ENCODE data around the gene CFAP107.
"Not testable (repeated sequence)": the region's sequence is repeated elsewhere in the genome, so short reads cannot be mapped to it uniquely, and the experiment has no call there.

Gene CFAP107

DNA sequence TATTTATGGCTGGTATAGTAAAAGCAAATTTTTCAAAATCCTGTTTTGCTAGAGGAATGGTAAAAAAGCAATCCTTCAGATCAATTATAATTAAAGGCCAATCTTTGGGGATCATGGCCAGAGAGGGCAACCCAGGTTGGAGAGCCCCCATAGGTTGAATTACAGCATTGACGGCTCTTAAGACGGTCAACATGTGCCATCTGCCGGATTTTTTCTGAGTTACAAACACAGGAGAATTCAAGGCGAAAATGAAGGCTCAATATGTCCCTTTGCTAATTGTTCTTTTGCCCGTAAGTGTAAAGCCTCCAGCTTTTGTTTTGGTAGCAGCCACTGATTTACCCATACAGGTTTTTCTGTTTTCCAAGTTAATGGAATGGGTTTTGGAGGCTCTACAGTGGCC, 35.5 kb downstream of the CFAP107 start:
- not testable (repeated sequence) for DNase-seq

DNA sequence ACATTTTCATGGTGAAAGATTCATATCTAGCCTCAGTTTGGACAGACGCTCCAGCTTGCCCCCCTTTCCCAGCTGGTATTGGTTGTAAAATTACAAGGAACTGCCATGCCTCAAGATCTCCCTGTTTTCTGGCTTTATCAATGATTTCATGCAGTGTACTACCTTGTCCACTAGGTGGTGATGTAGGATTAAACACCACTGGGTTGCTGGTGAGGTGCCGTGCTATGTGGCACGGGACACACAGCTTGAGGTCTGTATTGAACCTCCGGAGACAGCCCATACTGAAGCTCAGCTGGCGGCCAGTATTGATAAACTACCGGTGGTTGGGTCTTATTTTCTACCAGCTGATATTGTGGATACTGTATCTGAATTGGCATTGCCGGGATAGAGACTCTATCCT, 37.8 kb downstream of the CFAP107 start:
- DNase-seq, result not testable (repeated sequence)

DNA sequence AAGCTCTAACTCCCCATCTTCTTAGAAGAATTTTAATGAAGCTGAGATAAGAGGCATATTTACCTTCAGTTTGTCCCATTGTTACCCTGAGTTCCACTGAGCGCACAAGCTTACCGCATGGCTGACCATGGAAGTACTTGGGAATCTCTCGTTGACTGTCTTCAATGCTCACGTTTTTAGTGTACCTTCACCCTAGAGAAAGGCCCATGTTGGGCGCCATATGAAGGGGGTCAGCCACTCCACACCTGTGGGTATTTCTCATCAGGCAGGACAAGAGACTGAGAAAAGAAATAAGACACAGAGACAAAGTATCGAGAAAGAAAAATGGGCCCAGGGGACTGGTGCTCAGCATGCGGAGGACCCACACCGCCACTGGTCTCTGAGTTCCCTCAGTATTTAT, 38.7 kb downstream of the CFAP107 start:
- not testable (repeated sequence) for DNase-seq

DNA sequence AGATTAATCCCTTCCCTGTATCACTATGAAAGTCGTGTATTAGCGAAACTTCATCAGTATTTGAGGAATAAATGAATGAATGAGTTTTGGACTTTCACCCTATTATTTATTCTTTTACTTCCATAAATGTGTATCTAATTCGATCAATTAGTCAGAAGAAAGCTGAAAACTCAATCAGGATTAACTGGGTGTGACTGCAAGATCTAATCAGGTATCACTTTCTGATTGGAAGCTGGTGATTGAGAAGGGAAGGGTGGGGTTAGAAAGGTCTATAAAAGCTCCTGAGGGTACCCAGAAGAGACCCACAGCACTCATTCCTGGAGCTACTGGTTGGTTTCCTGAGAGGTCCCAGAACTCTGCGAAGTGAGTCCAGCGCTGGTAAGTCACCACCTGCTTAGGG, 45.1 kb downstream of the CFAP107 start, which contains the start of gene PRAMEF1:
TSS of gene PRAMEF1 (plus strand) at position 301 of the 400 bp plus-strand sequence. CDS start 1,831 bp downstream, outside the sequence.
- DNase-seq, result not testable (repeated sequence)

DNA sequence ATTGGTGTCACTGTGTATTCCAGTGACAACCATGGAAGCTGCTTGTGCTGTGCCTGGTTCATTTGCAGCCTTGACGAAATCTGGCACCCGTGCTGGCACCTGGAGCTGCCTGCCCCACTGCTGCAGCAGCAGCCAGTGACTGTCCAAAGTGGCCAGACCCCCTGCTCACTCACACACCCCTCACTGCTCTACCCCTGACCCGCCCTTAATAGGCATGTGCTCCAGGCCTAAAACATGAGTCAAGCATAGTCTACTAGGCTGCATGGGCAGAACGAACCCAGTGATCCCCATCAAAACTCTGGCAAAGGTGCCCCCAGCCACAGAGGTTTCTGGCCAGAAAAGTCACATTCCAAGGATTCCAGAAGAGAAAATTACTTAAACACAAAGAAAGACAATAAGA, 52.9 kb downstream of the CFAP107 start:
- no peak for DNase-seq

DNA sequence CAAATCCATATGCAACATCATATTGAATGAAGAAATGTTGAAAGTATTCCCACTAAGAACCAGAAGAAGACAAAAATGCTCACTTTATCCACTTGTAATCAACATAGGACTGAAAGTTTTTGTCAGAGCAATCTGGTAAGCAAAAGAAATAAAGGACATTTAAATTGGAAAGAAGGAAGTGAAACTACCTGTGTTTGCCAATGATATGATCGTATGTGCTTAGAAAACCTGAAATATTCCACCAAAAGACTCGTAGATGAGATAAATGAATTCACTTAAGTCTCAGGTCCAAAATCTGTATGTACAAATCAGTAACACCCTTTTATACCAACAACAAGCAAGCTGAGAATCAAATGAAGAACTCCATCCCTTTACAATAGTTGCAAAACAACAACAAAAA, 53.7 kb downstream of the CFAP107 start:
- DNase-seq, result no peak

DNA sequence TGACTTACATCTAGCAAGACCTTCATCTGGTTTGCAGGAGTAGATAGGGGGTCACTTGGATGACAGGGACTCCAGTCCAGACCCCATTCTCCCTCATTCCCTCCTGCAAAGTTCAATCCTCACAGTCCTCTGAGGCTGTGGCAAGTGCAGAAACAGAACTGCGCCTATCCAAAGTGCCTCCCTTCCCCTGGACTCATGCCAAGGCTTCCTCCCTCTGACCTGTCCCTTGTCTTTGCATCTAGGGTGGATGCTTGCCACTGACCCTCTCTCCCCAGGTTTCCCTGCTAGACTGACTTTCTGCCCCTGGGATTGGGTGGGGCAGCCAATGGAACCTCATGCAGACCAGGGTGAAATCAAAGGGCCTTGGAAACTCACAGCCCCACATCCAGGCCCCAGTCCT, 63.9 kb downstream of the CFAP107 start:
- DNase-seq, result no peak

DNA sequence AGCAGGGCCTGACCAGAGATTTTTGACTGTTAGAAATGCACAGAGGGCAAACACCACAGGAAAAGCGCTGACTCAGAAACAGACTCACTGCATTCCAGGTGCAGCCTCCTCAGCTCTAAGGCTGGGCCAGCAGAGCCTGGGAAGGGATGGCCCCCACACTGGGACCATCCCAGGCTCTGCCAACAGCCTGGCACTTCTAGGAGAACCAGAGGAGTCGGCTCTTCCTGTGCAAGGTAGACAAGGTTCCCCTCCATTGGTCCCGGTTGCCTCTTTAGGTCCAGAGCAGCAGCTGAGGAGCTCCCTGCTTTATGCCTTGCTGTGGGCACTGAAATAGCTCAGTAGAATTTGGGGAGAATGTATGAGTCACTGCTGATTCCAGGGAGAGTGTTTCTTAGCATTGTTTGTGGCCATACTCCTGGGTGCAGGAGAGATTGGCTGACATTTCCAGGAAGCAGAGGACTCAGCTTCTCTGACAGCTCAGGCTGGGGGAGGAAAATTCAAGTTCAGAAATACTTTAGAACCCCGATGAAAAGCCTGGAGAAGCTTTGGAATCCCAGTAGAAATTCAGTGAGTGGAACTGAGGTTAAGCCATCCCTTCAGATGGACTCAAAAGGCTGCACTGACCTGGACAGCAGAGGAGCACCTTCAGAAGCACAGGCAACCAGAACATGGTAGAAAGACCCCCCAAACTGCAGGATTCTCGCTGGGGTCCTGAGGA, 64.8 kb downstream of the CFAP107 start:
- DNase-seq, result no peak

DNA sequence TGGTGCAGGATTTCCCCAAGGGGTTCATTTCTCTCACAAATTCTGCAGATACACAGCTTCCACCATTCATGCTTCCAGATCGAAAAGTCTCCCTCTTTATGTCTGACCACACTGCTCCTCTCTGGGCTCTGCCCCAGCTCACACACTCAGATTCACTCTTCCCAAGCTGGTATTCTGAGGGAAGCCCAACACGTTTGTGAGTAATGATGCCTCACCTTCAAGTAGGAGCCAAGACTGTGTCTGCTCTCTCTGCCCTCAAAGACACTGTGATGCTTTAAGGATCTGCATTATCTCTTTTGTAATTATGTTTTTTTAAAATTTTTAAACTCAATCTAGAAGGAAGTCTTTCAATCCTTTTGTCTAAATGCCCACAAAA, 65.4 kb downstream of the CFAP107 start:
- DNase-seq, result no peak
